GM23248 (cell line): ENCODE measurements around the gene TPBGL.

Source experiments
- EZH2 ChIP-seq: fragments of 200-600 bp; sonication (generic); IDR thresholded peaks from 2 replicates; pipeline ENCODE4 v1.6.1; 2018; ENCODE audit warnings: antibody characterized with exemption, mild to moderate bottlenecking; ENCODE audit not compliant: insufficient read depth, poor library complexity, severe bottlenecking
- EZH2phosphoT487 ChIP-seq: fragments of 200-600 bp; sonication (generic); IDR thresholded peaks from 2 replicates; pipeline ENCODE4 v1.6.1; 2018; ENCODE audit warnings: antibody characterized with exemption, moderate library complexity, mild to moderate bottlenecking, low read depth; ENCODE audit not compliant: insufficient read depth

GRCh38 chr11:75205564-75206020 lies 35.0 kb upstream of the TPBGL start:
- no peak for TF ChIP-seq EZH2
- no peak for TF ChIP-seq EZH2phosphoT487
